HUES64 (cell line): ENCODE measurements around the gene SQSTM1.

ENCODE experiments used
- H3K27ac ChIP-seq: 2 replicates; pipeline ENCODE4 v1.7.0; 2013; ENCODE audit warnings: low read depth, low read length, inconsistent platforms
- H3K27me3 ChIP-seq: 2 replicates; pipeline ENCODE4 v1.6.1; 2013; ENCODE audit warnings: mild to moderate bottlenecking, low read length; ENCODE audit not compliant: insufficient read depth
- H3K36me3 ChIP-seq: 2 replicates; pipeline ENCODE4 v1.6.1; 2013; ENCODE audit warnings: mild to moderate bottlenecking, low read length; ENCODE audit not compliant: insufficient read depth
- H3K4me1 ChIP-seq: 2 replicates; pipeline ENCODE4 v1.6.1; 2013; ENCODE audit warnings: mild to moderate bottlenecking, low read length, moderate library complexity; ENCODE audit not compliant: insufficient read depth
- H3K4me3 ChIP-seq: 2 replicates; pipeline ENCODE4 v1.5.1; 2013; ENCODE audit warnings: mild to moderate bottlenecking, low read length, moderate library complexity
- H3K9ac ChIP-seq: 2 replicates; pipeline ENCODE4 v1.6.1; 2013; ENCODE audit warnings: mild to moderate bottlenecking, low read depth, low read length
- H3K9me3 ChIP-seq: 2 replicates; pipeline ENCODE4 v1.6.1; 2013; ENCODE audit warnings: low read depth, low read length; ENCODE audit not compliant: insufficient read depth
- WGBS: fragments of 150-250, 120-280 bp; methylation state at CpG from one replicate; pipeline ENCODE4 v1.1.7; 2013; ENCODE audit warnings: missing lambda C conversion rate; 5-methylcytosine and 5-hydroxymethylcytosine counted together

Gene SQSTM1

DNA sequence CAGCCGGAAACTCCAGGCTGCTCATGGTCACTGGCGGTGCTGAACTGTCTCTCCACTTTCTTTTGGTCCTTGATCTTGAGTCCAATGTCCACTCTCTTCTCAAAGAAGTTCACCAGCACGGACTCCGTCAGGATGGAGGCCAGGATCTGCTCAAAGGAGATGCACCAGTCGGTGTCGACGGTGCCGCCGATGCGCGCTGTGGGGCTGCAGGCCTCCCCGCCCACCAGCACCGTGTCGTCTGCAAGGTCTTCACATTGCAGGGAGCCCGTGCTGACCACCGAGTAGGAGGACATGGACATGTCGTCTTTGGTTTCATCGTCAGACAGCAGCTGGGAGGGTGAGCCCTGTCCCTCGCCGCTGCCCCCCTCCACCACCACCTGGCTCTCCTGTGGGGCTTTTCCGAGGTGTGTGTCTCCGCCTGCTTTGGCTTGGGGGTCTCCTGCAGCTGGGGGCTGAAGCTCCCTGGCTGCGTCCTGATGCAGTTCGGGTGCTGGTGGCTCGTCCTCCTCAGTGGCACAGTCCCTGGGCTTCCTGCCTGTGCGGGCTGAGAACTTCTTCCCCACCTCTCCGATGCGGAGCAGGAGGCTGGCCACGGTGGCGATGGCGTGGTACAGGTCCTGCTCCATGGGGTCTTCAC lies 42.9 kb downstream of the SQSTM1 start:
- Histone ChIP-seq H3K4me3 (no peak overlapping the region), H3K27ac (no peak overlapping the region), H3K4me1 (peaks cover 4% of the 10 kb centered on the region; the same call in 1 of the 2 replicates), H3K36me3 (peaks cover 53% of the 10 kb centered on the region), H3K9ac (no peak overlapping the region), H3K9me3 (no peaks in the 10 kb centered on the region), H3K27me3 (no peaks in the 10 kb centered on the region)
- WGBS: 97% methylated on average over 31 of the region's 31 CpGs

DNA sequence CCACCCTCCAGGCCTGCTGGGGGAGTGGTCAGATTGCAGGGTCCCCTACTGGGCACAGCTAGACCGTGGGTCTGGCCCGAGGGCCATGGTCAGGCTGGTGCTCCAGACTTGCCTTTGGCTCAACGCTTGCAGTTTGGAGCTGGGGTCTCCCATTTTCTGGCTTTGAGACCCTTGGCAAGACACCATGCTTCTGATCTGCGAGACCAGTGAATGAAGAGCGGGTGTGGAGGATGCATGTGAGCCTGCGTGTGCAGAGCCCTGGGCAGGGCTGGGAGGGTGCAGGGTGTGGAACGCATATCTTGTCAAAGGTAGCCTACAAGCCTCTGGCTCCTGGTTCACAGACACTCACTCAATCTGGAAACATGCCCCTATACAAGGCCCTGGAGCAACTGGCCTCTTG lies 44.0 kb downstream of the SQSTM1 start:
- Histone ChIP-seq H3K36me3 (peaks cover 53% of the 10 kb centered on the region), H3K4me3 (no peak overlapping the region), H3K4me1 (peaks cover 4% of the 10 kb centered on the region; the same call in 1 of the 2 replicates), H3K27ac (no peak overlapping the region), H3K9me3 (no peaks in the 10 kb centered on the region), H3K27me3 (no peaks in the 10 kb centered on the region), H3K9ac (no peak overlapping the region)
- 94% methylated on average over 7 of the region's 7 CpGs for WGBS

DNA sequence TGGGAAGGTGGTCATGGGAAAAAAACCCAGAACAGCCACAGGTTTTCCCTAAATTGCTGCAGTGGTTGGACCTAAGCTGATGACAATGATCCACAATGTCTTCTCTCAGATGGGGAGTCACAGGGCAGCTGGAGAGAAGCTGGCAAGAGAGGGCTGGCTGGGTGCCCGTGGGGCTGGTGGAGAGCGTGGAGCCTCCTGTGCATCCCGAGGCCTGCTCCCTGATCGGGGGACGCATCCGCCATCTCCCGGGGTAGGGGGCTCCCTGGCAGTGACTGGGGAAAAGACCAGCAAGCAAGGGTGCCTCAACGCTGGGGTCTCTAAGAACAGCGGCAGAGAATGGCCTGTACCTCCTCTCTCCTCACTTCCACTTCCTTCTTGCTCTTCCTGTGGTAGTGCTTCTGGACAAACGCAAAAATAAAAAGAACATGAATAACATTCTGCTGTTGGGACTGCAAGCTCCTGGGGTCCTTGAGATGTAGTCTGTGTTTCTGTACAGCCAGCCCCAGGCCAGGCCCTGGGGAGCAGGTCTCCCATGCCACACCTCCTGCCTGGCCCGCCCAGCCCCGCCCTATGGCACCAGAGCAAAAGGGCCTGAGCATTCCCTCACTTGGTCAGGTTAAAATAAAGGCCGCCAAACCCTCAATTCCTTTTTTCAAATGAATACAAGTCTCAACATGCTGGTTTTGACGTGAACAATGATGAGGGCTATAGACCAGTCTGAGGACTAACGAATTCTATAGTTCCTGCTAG lies 45.0 kb downstream of the SQSTM1 start:
- H3K9ac ChIP-seq: no peak overlapping the region
- peaks cover 53% of the 10 kb centered on the region for H3K36me3 ChIP-seq
- H3K9me3 ChIP-seq: no peaks in the 10 kb centered on the region
- H3K27ac ChIP-seq: no peak overlapping the region
- no peak overlapping the region for H3K4me3 ChIP-seq
- H3K27me3 ChIP-seq: no peaks in the 10 kb centered on the region
- 96% methylated on average over 15 of the region's 15 CpGs for WGBS
- peaks cover under 1% of the 10 kb centered on the region; the same call in 1 of the 2 replicates for H3K4me1 ChIP-seq

DNA sequence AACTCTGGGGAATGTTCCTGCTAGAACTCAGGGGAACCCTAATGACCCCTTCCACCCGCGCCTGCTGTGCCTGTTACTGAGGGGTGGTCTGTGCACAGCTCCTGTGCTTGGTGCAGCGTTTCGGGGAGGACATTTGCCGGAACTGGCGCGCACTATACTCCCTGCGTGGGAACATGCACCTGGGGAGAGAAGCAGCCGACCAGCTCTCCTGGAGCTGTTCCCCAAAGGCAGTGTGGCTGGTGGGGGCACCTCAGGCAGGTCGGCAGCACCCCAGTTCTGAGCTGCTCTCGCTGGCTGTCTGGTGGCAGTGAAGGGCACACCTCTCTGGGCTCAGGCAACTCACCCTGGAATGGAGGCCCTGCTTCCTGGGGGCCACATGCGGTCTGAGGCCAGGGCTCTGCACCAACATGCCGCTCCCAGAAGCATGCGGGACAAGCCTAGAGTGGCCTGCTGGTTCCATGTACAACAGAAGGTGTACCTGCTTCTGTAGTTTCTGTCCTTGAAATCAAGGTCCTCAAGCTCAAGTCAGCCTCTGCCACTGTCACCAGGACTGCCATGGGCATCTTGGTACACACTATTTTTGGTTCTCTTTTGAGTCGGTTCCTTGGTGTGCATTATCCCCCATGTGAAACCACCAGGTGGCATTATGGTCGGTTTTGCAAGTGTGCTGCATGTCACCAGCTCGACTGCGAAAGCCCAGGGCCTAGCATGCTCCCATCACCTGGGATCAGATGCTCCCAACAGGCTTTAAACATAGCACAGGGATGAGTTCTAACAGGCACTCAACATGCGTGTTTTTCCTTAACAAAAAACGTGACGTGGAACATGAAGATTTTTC lies 45.8 kb downstream of the SQSTM1 start:
- no peak overlapping the region for H3K9ac ChIP-seq
- 94% methylated on average over 21 of the region's 21 CpGs for WGBS
- no peak overlapping the region for H3K4me3 ChIP-seq
- H3K9me3 ChIP-seq: no peaks in the 10 kb centered on the region
- H3K4me1 ChIP-seq: no peaks in the 10 kb centered on the region
- H3K36me3 ChIP-seq: peaks cover 58% of the 10 kb centered on the region
- H3K27me3 ChIP-seq: no peaks in the 10 kb centered on the region
- no peak overlapping the region for H3K27ac ChIP-seq

DNA sequence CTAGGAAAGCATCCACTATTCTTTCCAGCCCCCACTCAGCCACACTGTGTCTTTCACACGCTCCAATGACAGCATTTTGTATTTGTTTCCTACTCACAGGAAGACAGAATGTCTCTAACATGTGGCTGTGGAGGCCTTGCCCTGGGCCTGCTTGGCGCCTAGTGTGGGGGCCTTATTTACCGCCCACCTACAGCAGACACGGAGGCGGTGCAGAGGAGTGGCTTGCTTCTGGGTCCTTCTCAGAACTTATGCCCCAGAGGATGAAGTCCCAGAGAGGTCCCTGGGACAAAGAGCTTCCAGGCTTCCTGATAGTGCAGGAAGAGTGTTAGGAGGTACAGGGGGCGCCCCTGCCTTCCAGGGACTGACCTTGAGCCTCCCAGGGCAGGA lies 46.4 kb downstream of the SQSTM1 start:
- Histone ChIP-seq H3K36me3 (peaks cover 56% of the 10 kb centered on the region), H3K27me3 (no peaks in the 10 kb centered on the region), H3K27ac (no peak overlapping the region), H3K9me3 (no peaks in the 10 kb centered on the region), H3K9ac (no peak overlapping the region), H3K4me3 (no peak overlapping the region), H3K4me1 (no peaks in the 10 kb centered on the region)
- 92% methylated on average over 6 of the region's 6 CpGs for WGBS

DNA sequence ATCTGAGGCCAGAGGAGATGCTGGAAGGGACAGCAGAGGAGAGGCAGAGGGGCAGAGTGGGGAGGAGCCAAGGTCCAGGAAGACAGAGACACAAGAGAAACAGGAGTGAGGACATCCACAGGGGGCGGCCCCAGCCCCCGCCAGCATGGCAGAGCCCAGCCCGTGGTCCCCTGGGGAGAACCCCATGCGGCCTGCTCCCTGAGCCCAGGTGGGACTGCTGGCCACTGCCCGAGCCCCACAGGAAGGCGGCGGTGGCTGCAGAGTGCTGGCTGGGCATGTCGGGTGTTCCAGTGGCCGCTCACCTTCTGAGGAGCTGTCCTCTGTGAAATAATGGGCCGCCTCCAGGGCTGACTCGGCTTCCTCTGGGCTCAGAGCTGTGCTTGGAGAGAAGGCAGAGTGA lies 46.8 kb downstream of the SQSTM1 start:
- Histone ChIP-seq H3K27ac (no peak overlapping the region), H3K36me3 (peaks cover 56% of the 10 kb centered on the region), H3K4me3 (no peak overlapping the region), H3K9ac (no peak overlapping the region), H3K9me3 (no peaks in the 10 kb centered on the region), H3K27me3 (no peaks in the 10 kb centered on the region), H3K4me1 (no peaks in the 10 kb centered on the region)
- 90% methylated on average over 11 of the region's 11 CpGs for WGBS

DNA sequence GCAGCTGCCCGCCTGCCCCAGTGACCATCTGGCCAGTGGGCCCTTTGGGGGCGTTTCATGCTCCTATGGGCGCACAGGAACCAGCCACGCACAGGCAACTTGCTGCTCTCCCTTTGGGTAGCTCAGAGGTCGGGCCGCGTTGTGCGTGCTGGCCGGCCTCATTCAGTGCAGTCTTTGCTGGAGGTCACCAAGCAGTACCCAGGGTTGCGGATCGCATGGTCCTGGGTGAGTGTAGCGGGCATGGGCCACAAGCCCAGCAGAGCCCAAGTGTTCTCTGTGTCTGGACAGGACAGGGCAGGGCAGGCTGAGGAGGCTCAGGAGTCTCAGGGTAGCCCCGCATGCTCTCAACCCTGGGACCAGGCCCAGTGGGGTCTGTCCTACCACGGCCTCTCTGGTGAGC lies 47.8 kb downstream of the SQSTM1 start:
- peaks cover 56% of the 10 kb centered on the region for H3K36me3 ChIP-seq
- H3K9ac ChIP-seq: no peak overlapping the region
- 97% methylated on average over 14 of the region's 14 CpGs for WGBS
- H3K27me3 ChIP-seq: no peaks in the 10 kb centered on the region
- H3K27ac ChIP-seq: no peak overlapping the region
- no peaks in the 10 kb centered on the region for H3K4me1 ChIP-seq
- H3K4me3 ChIP-seq: no peak overlapping the region
- no peaks in the 10 kb centered on the region for H3K9me3 ChIP-seq

DNA sequence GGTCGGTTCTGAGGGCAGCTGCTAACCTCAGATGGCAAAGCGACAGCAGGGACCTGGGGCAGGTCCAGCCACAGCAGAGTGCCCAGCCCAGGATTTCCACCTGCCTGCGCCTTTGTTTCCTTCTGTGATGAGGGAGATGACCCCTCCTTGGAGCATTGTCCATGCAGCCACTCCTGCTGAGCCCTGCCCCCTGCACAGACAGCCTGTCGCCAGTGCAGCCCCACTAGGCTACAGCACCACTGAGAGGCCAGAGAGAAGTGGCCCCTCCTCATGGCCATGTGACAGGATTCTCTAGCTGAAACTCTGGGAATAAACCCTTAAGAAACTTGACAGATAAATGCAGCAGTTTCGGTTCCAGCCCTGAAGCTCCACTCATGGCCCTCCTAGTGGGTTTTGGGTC lies 48.4 kb downstream of the SQSTM1 start:
- Histone ChIP-seq H3K36me3 (peaks cover 56% of the 10 kb centered on the region), H3K27me3 (no peaks in the 10 kb centered on the region), H3K27ac (no peak overlapping the region; the same call in 1 of the 2 replicates), H3K4me3 (no peak overlapping the region), H3K9me3 (no peaks in the 10 kb centered on the region), H3K9ac (no peak overlapping the region), H3K4me1 (no peaks in the 10 kb centered on the region)
- WGBS: 89% methylated on average over 5 of the region's 5 CpGs

DNA sequence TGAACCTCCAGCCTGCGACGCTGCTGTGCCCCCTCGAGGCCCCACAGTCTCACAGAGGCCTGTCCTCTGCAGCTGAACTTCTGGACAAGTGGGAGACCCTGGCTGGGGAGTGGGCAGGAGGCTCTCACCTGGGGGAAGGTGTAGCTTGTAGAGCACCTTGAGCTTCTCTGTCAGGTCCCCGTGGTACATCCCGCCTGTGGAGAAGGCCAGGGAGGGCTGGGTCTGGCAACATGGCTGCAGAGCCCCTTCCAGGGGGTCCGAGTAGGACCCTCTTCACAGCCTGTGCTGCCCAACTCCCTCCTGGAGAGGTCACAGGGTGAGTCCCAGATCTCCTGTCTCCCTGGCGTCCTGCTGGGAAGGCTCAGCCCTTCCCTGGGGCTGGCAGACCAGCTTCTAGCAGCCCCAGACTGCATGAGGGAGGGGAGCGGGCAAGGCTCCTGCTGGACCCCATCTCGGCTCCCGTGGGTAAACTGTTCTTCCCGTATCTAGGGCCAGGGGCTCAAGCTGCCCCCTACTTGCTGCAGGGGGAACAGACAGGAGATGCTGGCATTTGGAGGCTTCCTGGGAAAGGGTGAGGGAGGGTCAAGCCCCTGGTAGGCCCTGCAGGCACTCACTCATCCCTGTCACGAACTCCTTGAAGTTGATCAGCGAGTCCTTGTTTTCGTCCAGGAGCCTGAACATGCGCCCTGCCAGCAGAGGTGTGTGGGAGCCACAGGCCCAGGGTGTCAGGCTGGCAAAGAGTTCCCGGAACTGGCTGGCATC lies 49.1 kb downstream of the SQSTM1 start:
- Histone ChIP-seq H3K36me3 (peaks cover 58% of the 10 kb centered on the region), H3K9ac (no peak overlapping the region), H3K27me3 (no peaks in the 10 kb centered on the region), H3K27ac (no peak overlapping the region; the same call in 1 of the 2 replicates), H3K9me3 (no peaks in the 10 kb centered on the region), H3K4me1 (no peaks in the 10 kb centered on the region), H3K4me3 (no peak overlapping the region)
- 93% methylated on average over 16 of the region's 16 CpGs for WGBS

DNA sequence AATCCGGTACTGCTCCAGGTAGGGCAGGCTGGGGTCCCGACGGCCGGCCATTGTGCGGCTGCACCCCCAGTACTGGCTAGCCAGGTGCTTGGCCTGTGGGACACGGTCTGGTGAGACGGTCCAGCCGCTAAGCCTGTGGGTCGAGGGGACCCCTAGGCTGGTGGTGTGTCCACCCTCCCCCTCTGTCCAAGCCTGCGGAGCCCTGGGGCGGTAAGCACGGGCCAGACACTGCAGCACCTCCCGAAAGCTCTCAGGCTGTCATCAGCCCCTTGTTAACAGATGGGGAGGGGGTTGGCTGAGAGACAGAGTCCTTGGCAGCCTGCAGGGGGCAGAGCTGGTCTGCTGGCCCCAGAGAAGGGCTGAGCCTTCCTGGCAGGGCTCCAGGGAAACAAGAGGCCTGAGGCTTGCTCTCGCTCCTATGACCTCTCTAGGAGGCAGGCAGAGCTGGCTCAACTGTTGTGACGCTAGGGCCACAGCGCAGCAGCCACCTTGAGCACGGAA lies 49.7 kb downstream of the SQSTM1 start:
- Histone ChIP-seq H3K27me3 (no peaks in the 10 kb centered on the region), H3K9me3 (no peaks in the 10 kb centered on the region), H3K4me3 (no peak overlapping the region), H3K9ac (no peak overlapping the region), H3K36me3 (peaks cover 58% of the 10 kb centered on the region), H3K27ac (no peak overlapping the region), H3K4me1 (no peaks in the 10 kb centered on the region)
- WGBS: 83% methylated on average over 17 of the region's 17 CpGs
